NCI-H526 (cell line): ENCODE measurements around the gene ERCC5.

Experiments used
- DNase-seq, 2 experiments: peaks; one replicate each; lab custom pipeline; 2025; lab: John Stamatoyannopoulos, UW

ERCC5 gene

GRCh38 chr13:102845630-102846260, at the start of gene ERCC5:
Gene ERCC5 (plus strand): TSS chr13:102846032. CDS start chr13:102846267, 235 bp downstream.
- DNase-seq = peak; percentile 92 to 97

DNA sequence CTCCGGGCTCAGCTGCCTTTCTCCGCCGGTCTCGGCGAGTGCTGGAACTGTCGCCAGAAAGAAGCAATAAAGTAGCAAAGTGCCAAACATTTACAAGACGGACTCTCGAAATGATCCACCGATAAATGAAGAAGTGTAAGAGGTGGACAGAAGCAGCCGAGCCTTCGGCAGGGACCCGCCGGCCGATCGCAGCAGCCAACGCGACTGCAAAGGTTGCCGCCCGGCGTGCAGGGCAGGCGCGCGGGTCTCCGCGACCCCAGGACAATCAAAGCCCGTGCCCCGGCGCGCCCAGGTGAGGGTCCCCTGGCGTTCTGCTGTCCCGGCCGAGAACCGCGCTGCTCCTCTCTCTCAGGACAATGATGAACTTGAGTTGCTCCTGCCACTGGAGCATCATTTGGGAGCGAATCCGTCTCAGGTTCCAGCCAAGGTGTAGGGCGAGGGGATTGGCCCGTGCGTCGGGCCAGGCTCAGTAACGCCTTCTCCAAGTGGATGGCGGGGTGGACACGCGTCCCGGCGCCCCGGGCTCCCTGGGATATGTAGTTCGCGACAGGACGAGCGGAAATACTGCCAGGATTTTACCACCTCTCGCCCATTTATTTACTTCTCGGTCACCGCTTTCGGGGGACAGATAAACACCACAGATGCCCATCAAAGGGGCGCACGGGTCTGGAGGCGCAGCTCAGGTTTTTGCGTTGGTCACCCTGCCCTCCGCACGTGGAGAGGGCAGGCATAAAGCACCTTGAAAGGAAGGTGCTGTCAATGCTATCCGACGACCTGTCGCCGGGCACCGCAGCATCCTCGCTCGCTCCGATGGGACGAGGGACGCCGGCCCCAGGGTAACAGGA, 47.0 kb upstream of the ERCC5 start, which contains the start of the genes BIVM and POGLUT2:
BIVM (plus strand) TSS at position 539 of the 845 bp plus-strand sequence. CDS start 8,149 bp downstream, outside the sequence.
POGLUT2 (minus strand) TSS at position 396 of the 845 bp plus-strand sequence; CDS start at position 90, 306 bp downstream.
- peak; percentile 95 to 97 for DNase-seq

GRCh38 chr13:102799426-102800144, 46.2 kb upstream of the ERCC5 start:
- DNase-seq = peak in 1 of 2 experiments; percentile 75

- peak; percentile 66 to 92 for DNase-seq
Measured at GRCh38 chr13:102800145-102801041, 45.4 kb upstream of the ERCC5 start.

DNA sequence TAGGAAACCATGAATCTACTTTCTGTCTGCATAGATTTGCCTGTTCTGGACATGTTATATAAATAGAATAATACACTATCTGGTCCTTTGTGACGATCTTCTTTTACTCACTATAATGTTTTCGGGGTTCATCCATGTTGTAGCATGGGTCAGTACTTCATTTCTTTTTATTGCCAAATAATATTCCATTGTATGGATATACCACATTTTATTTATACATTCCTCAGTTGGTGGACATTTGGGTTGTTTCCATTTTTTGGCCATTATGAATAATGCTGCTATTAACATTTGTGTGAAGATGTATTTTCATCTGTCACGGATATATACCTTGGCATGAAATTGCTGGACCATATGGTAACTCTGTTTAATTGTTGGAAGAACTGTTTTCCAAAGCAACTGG, 40.2 kb upstream of the ERCC5 start:
- no peak for DNase-seq

DNA sequence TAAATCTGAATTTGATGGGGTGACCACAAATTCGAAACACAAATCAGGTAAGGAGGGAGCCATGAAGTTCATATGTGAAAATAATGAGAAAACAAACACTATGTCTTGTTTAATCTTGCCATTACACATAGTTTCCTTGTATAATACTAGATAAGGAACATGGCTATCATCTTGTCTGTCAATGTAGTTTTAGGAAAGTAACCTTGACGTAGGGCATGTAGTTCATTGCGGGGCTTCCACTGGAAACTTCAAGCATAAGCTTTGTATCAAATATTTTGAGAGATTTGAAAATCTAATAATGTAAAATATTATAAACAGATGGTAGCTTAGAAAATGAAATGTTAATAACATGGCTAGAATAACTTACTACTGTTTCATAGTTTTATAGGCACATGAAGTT, 38.1 kb upstream of the ERCC5 start:
- no peak for DNase-seq

- no peak for DNase-seq
Measured at GRCh38 chr13:102812611-102813287, 33.1 kb upstream of the ERCC5 start.

- no peak for DNase-seq
Measured at GRCh38 chr13:102814025-102814607, 31.7 kb upstream of the ERCC5 start.

- DNase-seq = no peak
Measured at GRCh38 chr13:102814793-102815192, 31.0 kb upstream of the ERCC5 start.

GRCh38 chr13:102815788-102816187, 30.0 kb upstream of the ERCC5 start:
- DNase-seq = no peak

DNA sequence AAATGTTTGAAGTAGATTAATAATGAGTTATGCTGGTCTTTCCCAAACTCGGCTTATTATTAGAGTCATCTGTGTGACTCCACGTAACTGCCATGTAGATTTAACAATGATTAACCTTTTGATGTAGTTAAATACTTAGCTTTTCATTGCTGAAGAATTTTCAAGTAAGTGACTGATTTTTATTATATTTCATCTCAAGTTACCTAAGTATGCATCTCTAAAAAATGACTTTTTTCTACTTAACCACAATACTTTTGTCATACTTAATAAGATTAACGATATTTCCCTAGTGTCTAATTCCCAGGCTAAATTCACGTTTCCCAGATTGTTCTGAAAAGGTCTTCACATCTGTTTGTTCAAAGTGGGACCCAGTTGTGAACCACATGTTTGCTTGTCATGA, 29.1 kb upstream of the ERCC5 start:
- DNase-seq = no peak

GRCh38 chr13:102817241-102817640, 28.6 kb upstream of the ERCC5 start:
- DNase-seq = no peak

DNA sequence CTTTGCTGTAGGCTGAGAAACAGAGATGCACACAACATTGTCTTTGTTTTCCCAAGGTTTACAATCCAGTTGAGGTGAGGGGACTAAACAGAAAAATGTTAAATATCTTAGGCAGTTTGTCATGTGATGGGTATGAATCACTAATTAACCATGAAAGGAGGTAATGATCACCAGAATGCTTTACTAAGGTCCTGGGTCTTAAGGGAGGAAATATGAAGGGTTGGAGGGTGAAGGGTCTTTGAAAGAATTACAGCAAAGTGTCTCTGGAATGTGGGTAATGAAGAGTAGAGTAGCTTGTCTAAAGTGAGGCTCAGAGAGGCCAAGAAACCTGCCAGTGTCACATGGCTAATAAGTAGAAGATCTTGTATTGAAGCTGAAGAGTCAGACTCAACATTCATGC, 27.9 kb upstream of the ERCC5 start:
- DNase-seq = no peak

DNA sequence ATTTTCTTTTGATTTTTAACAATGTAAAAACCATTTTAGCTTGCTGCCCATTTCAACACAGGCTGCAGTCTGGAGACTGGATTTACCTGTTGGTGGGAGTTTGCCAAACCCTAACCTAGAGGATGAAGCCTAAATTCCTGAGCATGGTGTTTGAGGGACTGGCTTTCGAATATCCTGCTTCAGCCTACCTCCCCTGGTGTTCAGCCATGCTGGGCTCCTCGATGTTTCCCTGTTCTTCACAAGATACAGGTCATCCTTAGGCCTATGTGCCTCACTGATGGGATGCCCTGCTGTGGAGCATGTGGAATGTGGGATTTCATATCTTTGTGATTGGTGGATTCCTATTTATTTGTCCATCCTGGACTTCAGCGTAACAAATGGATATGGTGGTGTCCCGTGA, 20.4 kb upstream of the ERCC5 start:
- no peak for DNase-seq

DNA sequence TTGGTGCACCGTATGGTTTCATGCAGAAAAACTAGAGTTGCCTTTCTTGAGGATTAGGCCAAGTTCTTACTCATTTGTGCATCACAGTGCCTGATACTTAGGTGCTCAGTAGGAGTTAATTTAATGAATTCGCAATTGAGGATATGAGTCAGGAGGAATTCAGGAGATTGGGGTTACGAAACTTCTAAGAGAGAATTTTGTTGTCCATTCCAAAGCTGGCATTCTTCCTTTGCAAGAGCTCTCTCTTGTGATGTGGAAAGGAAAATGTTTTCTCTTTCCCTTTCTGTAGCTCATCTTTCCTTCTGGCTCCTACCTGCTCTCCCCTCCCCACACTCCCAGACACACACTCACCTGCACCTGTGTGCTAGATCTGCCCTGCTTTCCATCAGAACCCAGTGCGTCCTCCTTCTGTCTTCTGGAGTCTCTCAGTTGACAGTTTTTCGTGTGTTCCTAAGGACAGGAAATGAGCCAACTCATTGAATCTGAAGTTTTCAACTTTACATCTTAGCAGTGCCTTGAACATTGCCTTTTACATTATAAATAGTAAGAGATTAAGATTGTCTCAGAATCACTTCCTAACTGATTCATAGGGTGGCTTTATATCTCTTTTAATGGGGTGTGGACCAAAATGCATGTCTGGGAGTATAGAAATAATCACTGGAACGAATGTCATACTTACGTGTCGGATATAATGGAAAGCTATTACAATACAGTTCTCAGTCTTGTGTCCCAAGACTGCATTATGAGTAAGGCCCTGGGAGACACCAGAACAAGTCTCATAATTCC, 19.7 kb upstream of the ERCC5 start:
- DNase-seq = no peak

- DNase-seq = no peak
Measured at GRCh38 chr13:102830646-102831045, 15.2 kb upstream of the ERCC5 start.

- DNase-seq = no peak
Measured at GRCh38 chr13:102836471-102836870, 9.4 kb upstream of the ERCC5 start.

GRCh38 chr13:102838273-102838672, 7.6 kb upstream of the ERCC5 start:
- DNase-seq = no peak

DNA sequence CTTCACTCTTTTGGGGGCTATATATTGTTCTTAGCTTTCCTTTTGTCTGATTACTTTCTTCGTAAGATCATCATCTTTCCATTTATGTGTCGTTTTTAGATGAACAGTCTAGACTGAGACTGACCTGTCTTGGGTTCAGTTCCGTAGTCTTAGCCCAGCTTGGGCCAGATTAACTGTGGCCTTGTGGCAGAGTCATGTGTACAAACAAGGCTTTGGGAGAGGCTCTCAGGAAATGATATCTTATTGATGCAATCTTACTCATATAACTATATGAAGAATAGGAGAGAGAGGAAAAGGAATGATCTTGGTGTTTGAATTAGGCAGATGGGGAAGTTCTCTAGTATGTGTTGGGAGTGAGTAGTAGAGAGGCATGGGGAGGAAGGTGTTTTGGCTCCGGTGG, 6.8 kb upstream of the ERCC5 start:
- no peak for DNase-seq

DNA sequence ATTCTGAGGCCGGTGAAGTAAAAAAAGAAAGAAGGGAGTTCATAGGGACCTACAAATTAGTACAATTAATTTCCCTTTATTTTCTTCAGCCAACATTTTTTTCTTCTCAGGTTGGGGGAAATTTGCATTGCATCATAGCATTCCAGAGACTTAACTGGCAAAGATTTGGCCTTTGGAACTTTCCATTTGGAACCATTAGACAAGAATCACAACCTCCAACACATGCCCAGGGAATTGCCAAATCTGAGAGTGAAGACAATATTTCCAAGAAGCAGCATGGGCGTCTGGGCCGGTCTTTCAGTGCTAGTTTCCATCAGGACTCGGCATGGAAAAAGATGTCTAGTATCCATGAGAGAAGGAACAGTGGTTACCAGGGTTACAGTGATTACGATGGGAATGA, 6.4 kb upstream of the ERCC5 start:
- DNase-seq = no peak
